RWPE2 (cell line): Measurements from ENCODE around the gene IFT81.

ENCODE experiments used
- ATAC-seq: fragments of 200-7000 bp; cut with Tn5 transposase; 3 replicates; pipeline ENCODE4 v1.9.1; 2021; ENCODE audit warnings: low read depth
- DNase-seq: peaks from one replicate; pipeline ENCODE4 v3.0.0-alpha.2; 2020; ENCODE audit warnings: low spot score
- H3K27ac ChIP-seq: fragments of 450-650 bp; 2 replicates; pipeline ENCODE4 v1.5.1; 2017; ENCODE audit warnings: mild to moderate bottlenecking; ENCODE audit not compliant: poor library complexity, severe bottlenecking
- H3K27me3 ChIP-seq: fragments of 250-450 bp; sonication (Bioruptor Pico); 2 replicates; pipeline ENCODE4 v1.5.1; 2021; ENCODE audit warnings: mild to moderate bottlenecking, moderate library complexity; ENCODE audit not compliant: insufficient read depth, poor library complexity, severe bottlenecking
- H3K36me3 ChIP-seq: fragments of 250-450 bp; sonication (Bioruptor Pico); 2 replicates; pipeline ENCODE4 v1.5.1; 2020; ENCODE audit warnings: low read depth, mild to moderate bottlenecking, moderate library complexity
- H3K4me1 ChIP-seq: fragments of 250-450 bp; sonication (Bioruptor Pico); 2 replicates; pipeline ENCODE4 v1.5.1; 2021; ENCODE audit warnings: mild to moderate bottlenecking, moderate library complexity; ENCODE audit not compliant: insufficient read depth, poor library complexity, severe bottlenecking
- H3K4me3 ChIP-seq: fragments of 250-450 bp; sonication (Bioruptor Pico); 2 replicates; pipeline ENCODE4 v1.5.1; 2021; ENCODE audit warnings: mild to moderate bottlenecking, moderate library complexity; ENCODE audit not compliant: severe bottlenecking
- H3K9me3 ChIP-seq: fragments of 250-450 bp; sonication (Bioruptor Pico); 2 replicates; pipeline ENCODE4 v1.5.1; 2021; ENCODE audit warnings: mild to moderate bottlenecking, moderate library complexity; ENCODE audit not compliant: severe bottlenecking
- TF ChIP-seq, protein P1 (sequence below): fragments of 450-650 bp; IDR thresholded peaks from one replicate; pipeline ENCODE4 v1.5.1; 2017; ENCODE audit warnings: mild to moderate bottlenecking, moderate library complexity; ENCODE audit not compliant: poor library complexity, severe bottlenecking

Gene IFT81

DNA sequence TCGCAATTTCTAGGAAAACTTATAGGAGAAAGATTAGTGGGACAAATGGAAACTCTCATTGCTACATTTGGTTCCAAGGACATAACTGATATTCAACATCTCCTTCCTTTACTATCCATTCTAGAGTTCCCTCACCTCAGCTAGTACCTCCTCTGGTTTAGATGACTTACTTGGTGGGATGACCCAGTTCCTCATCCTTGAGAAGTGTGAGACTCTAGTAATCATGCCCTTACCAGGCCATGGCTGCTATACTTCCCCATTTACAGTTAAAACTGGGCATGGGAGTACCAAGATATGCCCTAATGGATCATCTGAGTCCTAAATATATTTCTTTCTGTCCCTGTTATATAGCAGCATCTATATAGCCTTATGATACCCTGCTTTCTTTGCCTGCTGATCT, 58.1 kb downstream of the IFT81 start:
- no peaks in the 10 kb centered on the region for H3K4me1 ChIP-seq
- 0 out of 2 replicates have a peak, but pooled peaks cover 5% of the 10 kb centered on the region for H3K36me3 ChIP-seq
- H3K27ac ChIP-seq, result no peak overlapping the region
- DNase-seq (no peak), ATAC-seq (no peak)
- H3K9me3 ChIP-seq, result peaks cover 8% of the 10 kb centered on the region
- H3K4me3 ChIP-seq, result no peak overlapping the region
- TF ChIP-seq, protein P1, sequence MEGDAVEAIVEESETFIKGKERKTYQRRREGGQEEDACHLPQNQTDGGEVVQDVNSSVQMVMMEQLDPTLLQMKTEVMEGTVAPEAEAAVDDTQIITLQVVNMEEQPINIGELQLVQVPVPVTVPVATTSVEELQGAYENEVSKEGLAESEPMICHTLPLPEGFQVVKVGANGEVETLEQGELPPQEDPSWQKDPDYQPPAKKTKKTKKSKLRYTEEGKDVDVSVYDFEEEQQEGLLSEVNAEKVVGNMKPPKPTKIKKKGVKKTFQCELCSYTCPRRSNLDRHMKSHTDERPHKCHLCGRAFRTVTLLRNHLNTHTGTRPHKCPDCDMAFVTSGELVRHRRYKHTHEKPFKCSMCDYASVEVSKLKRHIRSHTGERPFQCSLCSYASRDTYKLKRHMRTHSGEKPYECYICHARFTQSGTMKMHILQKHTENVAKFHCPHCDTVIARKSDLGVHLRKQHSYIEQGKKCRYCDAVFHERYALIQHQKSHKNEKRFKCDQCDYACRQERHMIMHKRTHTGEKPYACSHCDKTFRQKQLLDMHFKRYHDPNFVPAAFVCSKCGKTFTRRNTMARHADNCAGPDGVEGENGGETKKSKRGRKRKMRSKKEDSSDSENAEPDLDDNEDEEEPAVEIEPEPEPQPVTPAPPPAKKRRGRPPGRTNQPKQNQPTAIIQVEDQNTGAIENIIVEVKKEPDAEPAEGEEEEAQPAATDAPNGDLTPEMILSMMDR, result no peak
- no peaks in the 10 kb centered on the region for H3K27me3 ChIP-seq

DNA sequence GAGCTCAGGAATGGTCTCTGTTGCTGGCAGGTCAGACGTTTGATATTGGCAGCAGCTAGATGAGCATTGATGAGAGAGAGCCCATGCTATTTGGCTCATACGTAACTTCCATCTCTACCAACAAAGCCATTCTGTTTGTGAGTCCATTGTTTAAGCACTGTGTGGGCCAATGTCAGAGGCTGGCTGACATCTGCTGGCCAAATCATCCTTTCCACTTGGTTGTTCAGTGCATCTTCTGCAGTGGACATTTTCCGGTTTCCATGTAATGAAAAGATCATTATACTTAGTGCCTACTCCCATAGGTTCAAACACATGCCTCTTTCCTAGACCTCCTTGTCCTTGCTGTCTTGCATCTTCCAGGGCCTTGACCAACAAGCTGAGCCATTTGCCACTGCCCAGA, 59.2 kb downstream of the IFT81 start:
- DNase-seq (no peak), ATAC-seq (no peak)
- Histone ChIP-seq H3K27ac (no peak overlapping the region), H3K4me1 (no peaks in the 10 kb centered on the region), H3K27me3 (no peaks in the 10 kb centered on the region), H3K36me3 (0 out of 2 replicates have a peak, but pooled peaks cover 7% of the 10 kb centered on the region), H3K4me3 (no peak overlapping the region), H3K9me3 (peaks cover 8% of the 10 kb centered on the region)
- TF ChIP-seq, protein P1, result no peak

DNA sequence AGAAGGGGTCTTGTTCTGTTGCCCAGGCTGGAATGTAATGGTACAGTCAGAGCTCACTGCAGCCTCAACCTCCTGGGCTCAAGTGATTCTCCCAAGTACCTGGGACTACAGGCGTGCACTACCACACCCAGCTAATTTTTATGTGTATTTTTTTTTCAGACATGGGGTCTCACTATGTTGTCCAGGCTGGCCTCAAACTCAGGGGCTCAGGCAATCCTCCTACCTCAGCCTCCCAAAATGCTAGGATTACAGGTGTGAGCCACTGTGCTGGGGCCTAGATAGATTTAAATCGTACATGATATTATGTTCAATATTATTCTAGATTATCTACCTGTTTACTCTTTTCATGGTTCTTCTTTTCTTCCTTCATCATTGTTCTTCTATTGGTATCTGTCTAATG, 61.5 kb downstream of the IFT81 start:
- peaks cover 8% of the 10 kb centered on the region for H3K9me3 ChIP-seq
- TF ChIP-seq, protein P1, result no peak
- DNase-seq, result no peak

DNA sequence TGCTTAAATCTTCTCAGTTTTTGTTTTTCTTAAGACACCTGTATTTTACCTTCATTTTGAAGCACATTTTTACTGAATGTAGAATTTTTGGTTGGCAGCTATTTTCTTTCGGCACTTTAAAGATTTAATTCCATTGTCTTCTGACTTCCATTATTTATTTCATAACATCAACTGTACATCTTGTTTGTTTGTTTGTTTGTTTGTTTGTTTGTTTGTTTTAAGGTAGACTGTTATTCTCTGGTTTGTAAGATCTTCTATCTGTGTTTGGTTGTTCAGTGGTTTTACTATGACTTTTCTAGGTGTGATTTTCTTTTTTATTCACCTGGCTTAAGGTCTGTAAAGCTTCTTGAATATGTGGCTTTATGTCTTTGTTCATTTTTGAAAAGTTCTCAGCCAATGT, 61.9 kb downstream of the IFT81 start:
- TF ChIP-seq, protein P1, result no peak
- DNase-seq (no peak), ATAC-seq (no peak)
- H3K4me1 ChIP-seq, result no peaks in the 10 kb centered on the region
- no peak overlapping the region for H3K27ac ChIP-seq
- no peaks in the 10 kb centered on the region for H3K27me3 ChIP-seq
- peaks cover 3% of the 10 kb centered on the region for H3K36me3 ChIP-seq
- H3K4me3 ChIP-seq, result no peak overlapping the region
- peaks cover 8% of the 10 kb centered on the region for H3K9me3 ChIP-seq

More for the DNA sequence above, 61.5 kb downstream of the IFT81 start:
- Histone ChIP-seq H3K4me3 (no peak overlapping the region), H3K36me3 (0 out of 2 replicates have a peak, but pooled peaks cover 3% of the 10 kb centered on the region), H3K4me1 (no peaks in the 10 kb centered on the region), H3K27me3 (no peaks in the 10 kb centered on the region), H3K27ac (no peak overlapping the region)
- no peak for ATAC-seq

DNA sequence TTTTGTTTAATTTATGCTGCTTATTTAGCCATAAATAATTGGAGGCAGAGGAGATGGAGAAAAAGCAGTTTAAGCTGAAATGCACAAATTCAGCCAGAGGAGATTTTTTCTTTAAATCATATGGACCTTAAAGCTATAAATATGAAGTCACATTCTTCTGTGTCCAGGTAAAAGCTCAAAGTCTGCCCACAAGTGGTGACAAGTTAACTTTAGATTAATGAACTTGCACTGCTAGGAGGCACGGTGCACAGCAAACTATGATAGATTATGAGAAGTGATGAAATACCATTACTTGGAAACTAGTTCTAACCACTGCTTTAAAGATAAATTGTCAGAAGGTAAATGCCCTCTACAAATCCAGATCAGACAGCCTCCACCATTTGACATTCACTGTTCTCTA, 69.0 kb downstream of the IFT81 start:
- DNase-seq (no peak), ATAC-seq (no peak)
- no peaks in the 10 kb centered on the region for H3K27me3 ChIP-seq
- no peak overlapping the region for H3K27ac ChIP-seq
- H3K4me1 ChIP-seq, result no peaks in the 10 kb centered on the region
- H3K36me3 ChIP-seq, result peaks cover 38% of the 10 kb centered on the region
- TF ChIP-seq, protein P1, result no peak
- H3K4me3 ChIP-seq, result no peak overlapping the region
- H3K9me3 ChIP-seq, result no peaks in the 10 kb centered on the region
